Measurements from ENCODE around the gene LRRK1.
A peak's percentile ranks its signal among the peaks of the same experiment; 100 is the strongest.
"Not testable (repeated sequence)": the region's sequence is repeated elsewhere in the genome, so short reads cannot be mapped to it uniquely, and the experiment has no call there.

Gene LRRK1

DNA sequence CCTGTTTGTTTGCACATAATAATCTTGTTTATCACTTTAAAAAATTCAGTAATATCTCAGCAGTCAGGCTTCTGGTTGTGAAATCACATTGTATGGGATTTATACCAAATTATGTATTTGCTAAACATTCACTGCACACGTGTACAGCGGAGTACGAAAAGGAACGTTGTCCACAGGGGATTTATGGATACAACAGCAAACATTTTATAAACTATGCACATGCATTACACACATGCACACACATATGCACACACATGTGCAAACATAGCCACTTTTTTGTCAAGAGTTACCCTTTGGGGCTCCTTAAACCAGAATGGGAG is 150.5 kb downstream of the LRRK1 start:
- DNase-seq (ENCODE audit: low read depth in 2 of 2): no peak

GRCh38 chr15:101070024-101070423 is 150.9 kb downstream of the LRRK1 start:
- DNase-seq (ENCODE audit: low read depth in 2 of 2): no peak

DNA sequence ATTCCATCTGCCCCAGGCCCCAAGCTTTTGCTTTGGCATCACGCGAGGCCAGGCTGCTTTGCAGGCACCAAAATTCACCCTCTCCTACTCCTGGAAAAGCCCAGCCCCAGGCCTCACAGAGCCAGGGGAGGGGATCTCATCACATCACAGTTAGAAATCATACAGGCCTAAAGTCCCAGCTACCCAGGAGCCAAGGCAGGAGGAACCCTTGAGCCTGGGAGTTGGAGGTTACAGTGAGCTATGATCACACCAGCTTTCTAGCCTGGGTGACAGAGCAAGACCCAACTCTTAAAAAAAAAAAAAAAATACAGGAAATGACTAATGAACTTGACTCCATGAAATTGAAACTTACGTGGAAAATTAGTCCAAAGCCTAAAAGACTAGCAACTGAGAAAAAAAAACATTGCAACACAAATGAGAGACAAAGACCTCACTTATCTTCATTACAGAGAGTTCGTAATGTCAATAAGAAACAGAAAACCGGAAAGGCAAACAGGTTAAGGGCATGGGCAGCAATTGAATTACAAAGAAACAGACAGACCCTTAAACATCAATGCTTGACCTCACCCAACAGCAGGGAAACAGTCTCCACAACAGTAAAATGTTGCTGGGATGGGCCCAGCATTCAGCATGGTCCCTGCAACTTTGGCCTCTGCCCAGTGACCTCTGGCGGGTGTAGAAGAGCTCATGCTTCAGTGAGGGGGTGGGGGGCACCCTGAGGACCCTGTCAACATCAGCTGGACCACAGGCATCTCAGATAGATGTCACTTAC is 151.5 kb downstream of the LRRK1 start:
- no peak for DNase-seq (ENCODE audit: low read depth in 2 of 2)

- DNase-seq (ENCODE audit: low read depth in 2 of 2): no peak
Measured at GRCh38 chr15:101071651-101072050, 152.5 kb downstream of the LRRK1 start.

DNA sequence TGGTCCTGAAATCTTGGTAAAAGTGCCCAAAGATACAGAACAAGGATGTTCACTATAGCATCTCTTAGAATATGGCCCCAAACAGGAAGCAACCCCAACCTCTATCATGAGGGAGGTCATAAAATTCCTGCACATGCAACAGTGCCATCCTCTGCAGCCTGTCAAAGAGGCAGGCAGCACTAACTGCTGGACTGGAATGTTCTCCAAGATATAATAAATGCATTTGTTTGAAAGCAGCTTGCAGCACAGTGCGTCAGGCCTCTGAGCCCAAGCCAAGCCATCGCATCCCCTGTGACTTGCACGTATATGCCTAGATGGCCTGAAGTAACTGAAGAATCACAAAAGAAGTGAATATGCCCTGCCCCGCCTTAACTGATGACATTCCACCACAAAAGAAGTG is 153.1 kb downstream of the LRRK1 start:
- DNase-seq (ENCODE audit: low read depth in 2 of 2): not testable (repeated sequence)

DNA sequence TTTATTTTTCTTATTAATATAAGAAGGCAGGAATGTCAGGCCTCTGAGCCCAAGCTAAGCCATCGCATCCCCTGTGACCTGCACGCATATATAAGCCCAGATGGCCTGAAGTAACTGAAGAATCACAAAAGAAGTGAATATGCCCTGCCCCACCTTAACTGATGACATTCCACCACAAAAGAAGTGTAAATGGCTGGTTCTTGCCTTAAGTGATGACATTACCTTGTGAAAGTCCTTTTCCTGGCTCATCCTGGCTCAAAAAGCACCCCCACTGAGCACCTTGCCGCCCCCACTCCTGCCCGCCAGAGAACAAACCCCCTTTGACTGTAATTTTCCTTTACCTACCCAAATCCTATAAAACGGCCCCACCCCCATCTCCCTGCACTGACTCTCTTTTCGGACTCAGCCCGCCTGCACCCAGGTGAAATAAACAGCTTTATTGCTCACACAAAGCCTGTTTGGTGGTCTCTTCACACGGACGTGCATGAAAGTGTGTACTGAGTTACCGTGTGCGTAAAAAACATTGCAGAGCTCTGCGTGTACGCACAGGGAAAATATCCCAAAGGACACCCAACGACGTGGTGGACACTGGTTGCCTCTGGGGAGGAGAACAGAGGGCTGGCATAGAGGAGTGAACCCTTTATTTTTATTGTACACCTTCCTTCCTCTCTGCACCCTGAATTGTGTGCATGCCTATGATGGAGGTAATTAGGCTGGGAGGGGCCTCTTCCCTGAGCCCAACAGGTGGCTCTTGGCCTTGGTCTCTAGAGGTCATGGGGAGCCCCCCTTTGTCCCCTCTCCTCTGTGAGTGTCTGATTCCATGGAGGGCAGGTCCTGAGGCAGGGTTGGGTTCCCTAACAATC is 158.9 kb downstream of the LRRK1 start:
- not testable (repeated sequence) for DNase-seq (ENCODE audit: low read depth in 2 of 2)

- no peak for DNase-seq (ENCODE audit: low read depth in 2 of 2)
Measured at GRCh38 chr15:101078669-101079323, 159.6 kb downstream of the LRRK1 start.

DNA sequence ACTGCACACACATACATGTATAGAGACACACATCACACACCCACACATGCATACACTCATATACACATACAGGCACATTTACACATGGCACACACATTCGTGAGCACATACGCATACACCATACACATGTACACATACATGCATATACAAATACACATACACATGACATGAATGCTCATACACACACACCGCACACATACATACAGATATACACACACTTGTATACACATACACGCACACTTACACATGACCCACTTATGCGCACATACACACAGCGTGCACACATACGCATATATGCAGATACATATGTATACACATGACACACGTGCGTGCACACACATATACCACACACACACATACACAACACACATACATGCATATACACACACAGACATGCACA is 162.7 kb downstream of the LRRK1 start:
- no peak for DNase-seq (ENCODE audit: low read depth in 2 of 2)

- DNase-seq (ENCODE audit: low read depth in 2 of 2): no peak
Measured at GRCh38 chr15:101083336-101084045, 164.3 kb downstream of the LRRK1 start.

DNA sequence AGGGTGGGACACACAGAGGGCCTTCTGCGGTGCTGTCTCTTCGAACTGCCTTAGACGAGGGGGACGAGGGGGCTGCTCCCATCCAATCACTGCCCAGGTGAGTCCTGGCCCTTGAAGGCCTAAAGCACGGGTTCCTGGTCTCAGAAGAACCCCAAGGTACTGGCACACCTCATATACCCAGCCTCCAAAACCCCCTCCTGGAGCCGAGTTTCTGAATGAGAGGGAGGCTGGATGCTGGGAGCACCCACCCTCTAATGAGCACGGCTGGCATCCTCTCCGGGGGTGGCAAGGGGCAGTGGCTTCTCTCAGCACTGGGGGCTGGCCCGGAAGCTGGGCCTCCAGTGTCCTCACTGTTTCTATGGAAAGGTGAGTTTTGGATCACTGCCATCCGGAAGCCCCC is 165.6 kb downstream of the LRRK1 start:
- DNase-seq (ENCODE audit: low read depth in 2 of 2): no peak

GRCh38 chr15:101085311-101085700 is 166.1 kb downstream of the LRRK1 start:
- no peak for DNase-seq (ENCODE audit: low read depth in 2 of 2)

DNA sequence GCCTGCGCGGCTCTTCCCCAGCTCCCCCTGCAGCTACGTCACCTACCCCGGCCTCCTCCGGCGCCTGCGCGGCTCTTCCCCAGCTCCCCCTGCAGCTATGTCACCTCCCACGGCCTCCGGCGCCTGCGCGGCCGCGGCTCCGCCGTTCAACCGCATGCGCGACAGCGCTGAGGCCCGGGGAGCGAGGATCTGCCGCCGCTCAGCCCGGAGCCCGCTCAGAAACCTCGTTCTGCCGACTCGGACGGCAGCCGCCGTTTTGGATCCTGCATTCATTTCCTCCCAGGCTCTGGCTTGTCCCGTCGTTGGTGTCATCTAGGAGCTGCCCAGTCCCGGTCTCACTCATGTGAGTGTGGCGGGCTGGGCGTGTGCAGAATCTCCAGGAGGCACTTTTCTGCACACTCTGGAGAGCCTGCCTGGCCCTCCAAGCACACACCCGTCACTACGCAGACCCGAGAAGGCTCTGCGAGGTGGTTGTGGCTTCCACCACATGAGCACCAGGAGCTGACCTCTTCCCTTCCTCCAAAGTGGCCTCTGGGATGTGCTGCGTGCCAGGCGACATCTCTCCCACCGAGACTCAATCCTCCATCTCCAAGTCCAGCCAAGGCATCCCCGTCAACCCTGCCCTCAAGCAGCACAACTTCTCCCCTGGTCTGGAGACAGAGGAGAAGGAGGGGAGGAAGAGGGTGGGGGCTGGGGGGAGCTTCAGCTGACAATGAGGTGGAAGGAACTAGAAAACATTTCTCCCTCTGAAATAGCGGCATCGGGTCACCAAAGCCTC is 167.4 kb downstream of the LRRK1 start:
- DNase-seq (ENCODE audit: low read depth in 2 of 2): no peak

- DNase-seq (ENCODE audit: low read depth in 2 of 2): no peak
Measured at GRCh38 chr15:101087172-101087769, 168.1 kb downstream of the LRRK1 start.

GRCh38 chr15:101088271-101088670 is 169.1 kb downstream of the LRRK1 start:
- DNase-seq (ENCODE audit: low read depth in 2 of 2): no peak

DNA sequence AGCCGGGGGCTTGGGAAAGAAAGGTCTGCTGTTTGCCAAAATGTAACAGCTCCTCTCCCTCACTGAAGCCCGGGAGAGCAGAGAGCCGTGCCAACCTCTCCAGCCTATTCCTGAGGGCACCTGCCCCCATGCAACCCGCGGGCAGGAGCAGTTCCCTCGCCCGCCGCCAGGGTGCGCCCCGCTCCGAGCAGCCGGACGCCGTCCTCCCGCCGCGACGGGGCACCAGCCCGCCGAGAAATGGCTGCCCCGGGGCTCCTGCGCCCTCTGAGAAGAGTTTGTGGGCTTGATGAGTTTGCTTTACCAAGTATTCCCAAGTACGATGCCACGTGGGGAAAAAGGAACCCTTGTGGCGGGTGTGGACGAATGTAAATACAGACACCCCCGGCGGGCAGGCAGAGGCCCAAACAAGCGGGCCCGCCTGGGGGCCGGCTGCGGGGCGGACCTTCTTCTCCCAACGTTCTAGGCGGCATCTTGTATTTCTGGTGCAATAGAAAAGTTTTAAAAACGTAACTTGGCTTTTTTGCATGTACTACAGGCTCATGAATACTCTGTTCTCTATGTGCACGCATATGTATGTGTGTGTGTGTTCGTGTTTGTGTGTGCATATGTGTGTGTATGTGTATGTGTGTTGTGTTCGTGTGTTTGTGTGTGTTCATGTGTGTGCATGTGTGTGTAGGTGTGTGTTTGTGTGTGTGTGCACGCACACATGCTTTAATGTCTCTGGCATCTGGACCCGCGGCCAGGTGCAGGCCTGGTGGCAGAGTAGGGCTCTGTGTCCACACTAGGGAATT is 169.8 kb downstream of the LRRK1 start:
- peak; percentile 59 to 76 for DNase-seq (ENCODE audit: low read depth in 2 of 2)

- DNase-seq (ENCODE audit: low read depth in 2 of 2): no peak
Measured at GRCh38 chr15:101089579-101090427, 170.6 kb downstream of the LRRK1 start.

DNA sequence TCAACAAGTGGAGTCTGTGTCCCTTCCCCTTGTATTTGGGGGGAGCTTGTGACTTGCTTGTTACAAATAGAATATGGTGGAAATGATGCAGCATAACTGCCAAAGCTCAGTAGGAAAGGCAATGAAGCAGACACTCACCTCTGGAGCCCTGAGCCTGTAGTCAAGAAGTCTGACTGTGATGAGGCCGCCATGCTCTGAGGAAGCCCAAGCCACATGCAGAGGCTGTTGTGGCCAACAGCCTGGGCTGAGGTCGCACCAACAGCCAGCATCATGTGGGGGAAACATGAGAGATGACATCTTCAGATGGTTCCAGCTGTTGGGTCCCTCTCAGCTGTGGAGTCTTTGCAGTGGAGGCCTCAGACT is 171.3 kb downstream of the LRRK1 start:
- DNase-seq (ENCODE audit: low read depth in 2 of 2): no peak

GRCh38 chr15:101091080-101092017 is 172.2 kb downstream of the LRRK1 start:
- no peak for DNase-seq (ENCODE audit: low read depth in 2 of 2)

Measured in stimulated activated CD4-positive, alpha-beta T cell treated with anti-CD3 and anti-CD28 coated beads, Interleukin-12 subunit alpha, Interleukin-12 subunit beta, amount 100 ng/mL, for 24 hours (primary cell).